ENCODE results near the gene ZNF709. TPM values are rescaled to one million over a fixed set of nuclear protein-coding genes. Genes with fewer than 3 reads are reported as not detected.

The ZNF709 gene
- total RNA-seq, 1 donor from 2014 or later: 14.6 TPM

DNA sequence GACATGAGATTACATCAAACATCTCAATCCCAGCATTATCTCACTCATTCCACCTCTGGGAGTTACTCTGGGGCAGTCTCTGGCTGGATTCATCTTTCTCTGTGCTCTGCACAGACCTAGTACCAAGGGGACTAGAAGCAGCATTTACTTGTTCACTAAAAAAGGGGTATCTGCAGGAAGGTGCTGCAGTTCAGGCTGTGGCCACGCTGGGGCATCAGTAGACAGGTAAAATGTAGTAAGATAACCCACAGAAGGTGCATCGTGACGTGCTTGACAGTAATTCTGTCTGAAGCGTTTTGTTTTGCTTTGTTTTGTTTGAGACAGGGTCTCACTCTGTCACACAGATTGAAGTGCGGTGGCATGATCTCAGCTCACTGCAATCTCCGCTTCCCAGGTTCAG, 37.4 kb upstream of the ZNF709 start:
- Histone ChIP-seq H3K27me3 (peaks cover 10% of the 10 kb centered on the region), H3K27ac (no peak overlapping the region), H3K4me3 (no peak overlapping the region), H2AFZ (replicated peaks) (no peak overlapping the region), H4K20me1 (ENCODE audit: low read depth) (no peaks in the 10 kb centered on the region), H3F3A (ENCODE audit: low read depth) (peaks cover 7% of the 10 kb centered on the region), H3K4me1 (no peaks in the 10 kb centered on the region), H3K9ac (no peak overlapping the region), H3K4me2 (no peak overlapping the region), H3K36me3 (peaks cover 28% of the 10 kb centered on the region), H3K9me3 (ENCODE audit: low read depth) (peaks cover 46% of the 10 kb centered on the region), H3K79me2 (ENCODE audit: low read depth) (no peaks in the 10 kb centered on the region)
- H3K27ac Mint-ChIP-seq: no peak overlapping the region
- H3K27me3 Mint-ChIP-seq (ENCODE audit: insufficient read depth, low read depth): peaks cover 16% of the 10 kb centered on the region
- H3K9me3 Mint-ChIP-seq: peaks cover 85% of the 10 kb centered on the region
- DNase-seq (ENCODE audit: low spot score): no peak
- H3K36me3 Mint-ChIP-seq: peaks cover 67% of the 10 kb centered on the region
- no peaks in the 10 kb centered on the region for H3K4me1 Mint-ChIP-seq
- TF ChIP-seq, protein P1, sequence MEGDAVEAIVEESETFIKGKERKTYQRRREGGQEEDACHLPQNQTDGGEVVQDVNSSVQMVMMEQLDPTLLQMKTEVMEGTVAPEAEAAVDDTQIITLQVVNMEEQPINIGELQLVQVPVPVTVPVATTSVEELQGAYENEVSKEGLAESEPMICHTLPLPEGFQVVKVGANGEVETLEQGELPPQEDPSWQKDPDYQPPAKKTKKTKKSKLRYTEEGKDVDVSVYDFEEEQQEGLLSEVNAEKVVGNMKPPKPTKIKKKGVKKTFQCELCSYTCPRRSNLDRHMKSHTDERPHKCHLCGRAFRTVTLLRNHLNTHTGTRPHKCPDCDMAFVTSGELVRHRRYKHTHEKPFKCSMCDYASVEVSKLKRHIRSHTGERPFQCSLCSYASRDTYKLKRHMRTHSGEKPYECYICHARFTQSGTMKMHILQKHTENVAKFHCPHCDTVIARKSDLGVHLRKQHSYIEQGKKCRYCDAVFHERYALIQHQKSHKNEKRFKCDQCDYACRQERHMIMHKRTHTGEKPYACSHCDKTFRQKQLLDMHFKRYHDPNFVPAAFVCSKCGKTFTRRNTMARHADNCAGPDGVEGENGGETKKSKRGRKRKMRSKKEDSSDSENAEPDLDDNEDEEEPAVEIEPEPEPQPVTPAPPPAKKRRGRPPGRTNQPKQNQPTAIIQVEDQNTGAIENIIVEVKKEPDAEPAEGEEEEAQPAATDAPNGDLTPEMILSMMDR (IDR thresholded peaks at IDR 0.05): peak; percentile 16
- TF ChIP-seq EZH2phosphoT487 (IDR thresholded peaks at IDR 0.05): no peak
- H3K4me3 Mint-ChIP-seq: no peak overlapping the region

DNA sequence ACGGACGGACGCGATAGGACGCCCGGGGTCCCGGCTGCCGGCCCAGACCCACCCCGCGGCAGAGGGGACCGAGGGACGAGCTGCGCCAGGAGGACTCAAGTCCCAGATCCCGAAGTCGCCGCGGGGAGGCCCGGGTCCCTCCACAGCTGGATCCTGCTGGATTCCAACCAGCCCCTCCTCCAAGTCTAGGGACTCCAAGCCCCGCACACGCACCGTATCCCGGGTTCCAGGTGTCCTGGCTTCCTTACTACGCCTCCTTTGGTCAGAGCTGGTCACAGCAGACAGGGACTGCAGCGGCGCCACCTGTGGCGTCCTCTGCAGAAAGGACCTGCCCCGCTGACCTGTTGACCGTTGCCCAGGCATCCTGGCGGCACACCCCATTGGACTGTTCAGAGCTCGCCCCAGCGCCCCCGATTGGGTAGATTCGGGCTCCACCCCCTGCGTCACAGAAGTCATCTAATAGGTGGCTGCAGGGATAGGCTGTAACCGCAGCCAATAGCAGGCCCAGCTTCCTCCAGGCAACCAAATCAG, 29.0 kb upstream of the ZNF709 start:
- H3K4me1 ChIP-seq: no peaks in the 10 kb centered on the region
- no peak overlapping the region for H3K4me3 Mint-ChIP-seq

DNA sequence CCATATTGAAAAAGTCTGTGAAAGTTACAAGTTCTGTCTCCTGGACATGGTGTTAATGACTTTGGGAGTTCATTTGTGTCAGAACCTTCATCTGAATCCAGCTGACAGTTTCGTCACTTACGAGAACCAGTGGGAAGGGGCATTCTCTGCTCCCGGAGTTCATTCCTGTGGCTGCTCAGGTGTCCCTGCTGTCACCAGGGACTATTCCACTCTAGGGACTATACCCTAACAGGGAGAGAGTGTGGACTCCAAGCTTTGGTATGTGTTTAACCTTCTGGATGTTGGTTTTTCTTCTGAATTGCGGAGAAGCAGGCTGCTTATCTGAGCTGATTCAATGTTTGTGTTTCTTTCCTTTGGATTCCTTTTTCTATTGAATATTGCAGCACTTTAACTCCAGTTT, 12.4 kb upstream of the ZNF709 start:
- H3K27me3 Mint-ChIP-seq (ENCODE audit: insufficient read depth, low read depth): peaks cover 10% of the 10 kb centered on the region
- Histone ChIP-seq H3K79me2 (ENCODE audit: low read depth) (no peaks in the 10 kb centered on the region), H4K20me1 (ENCODE audit: low read depth) (no peaks in the 10 kb centered on the region), H3K4me2 (no peak overlapping the region), H3K9me3 (ENCODE audit: low read depth) (no peaks in the 10 kb centered on the region), H3K36me3 (no peaks in the 10 kb centered on the region), H3K27ac (no peak overlapping the region), H3K9ac (no peak overlapping the region), H2AFZ (replicated peaks) (no peak overlapping the region), H3K4me3 (no peak overlapping the region), H3K27me3 (peaks cover 5% of the 10 kb centered on the region), H3K4me1 (no peaks in the 10 kb centered on the region), H3F3A (ENCODE audit: low read depth) (peaks cover 6% of the 10 kb centered on the region)
- H3K4me3 Mint-ChIP-seq: no peak overlapping the region
- no peak for DNase-seq (ENCODE audit: low spot score)
- H3K9me3 Mint-ChIP-seq: peaks cover 45% of the 10 kb centered on the region
- peaks cover 3% of the 10 kb centered on the region for H3K4me1 Mint-ChIP-seq
- H3K27ac Mint-ChIP-seq: no peak overlapping the region
- H3K36me3 Mint-ChIP-seq: peaks cover 14% of the 10 kb centered on the region
- TF ChIP-seq EZH2 (IDR thresholded peaks at IDR 0.05) (no peak), EZH2phosphoT487 (IDR thresholded peaks at IDR 0.05) (no peak)
- TF ChIP-seq, protein P1 (IDR thresholded peaks at IDR 0.05): no peak

More for the DNA sequence above, 29.0 kb upstream of the ZNF709 start:
- H3K4me2 ChIP-seq: no peak overlapping the region
- no peak overlapping the region for H3K4me3 ChIP-seq
- no peak for DNase-seq (ENCODE audit: low spot score)
- no peaks in the 10 kb centered on the region for H3K4me1 Mint-ChIP-seq
- no peaks in the 10 kb centered on the region for H3K9me3 ChIP-seq (ENCODE audit: low read depth)
- no peaks in the 10 kb centered on the region for H4K20me1 ChIP-seq (ENCODE audit: low read depth)
- no peak for TF ChIP-seq EZH2phosphoT487 (IDR thresholded peaks at IDR 0.05)
- no peak for TF ChIP-seq EZH2 (IDR thresholded peaks at IDR 0.05)
- TF ChIP-seq, protein P1 (IDR thresholded peaks at IDR 0.05): no peak
- no peak overlapping the region for H3K27ac ChIP-seq
- H3K27me3 Mint-ChIP-seq (ENCODE audit: insufficient read depth, low read depth): peaks cover 14% of the 10 kb centered on the region
- H3F3A ChIP-seq (ENCODE audit: low read depth): no peaks in the 10 kb centered on the region
- no peak overlapping the region for H3K27ac Mint-ChIP-seq
- no peak overlapping the region for H2AFZ ChIP-seq (replicated peaks)
- H3K36me3 ChIP-seq: no peaks in the 10 kb centered on the region
- H3K9me3 Mint-ChIP-seq: peaks cover 68% of the 10 kb centered on the region
- peaks cover 25% of the 10 kb centered on the region for H3K36me3 Mint-ChIP-seq
- H3K9ac ChIP-seq: no peak overlapping the region
- no peaks in the 10 kb centered on the region for H3K27me3 ChIP-seq
- no peaks in the 10 kb centered on the region for H3K79me2 ChIP-seq (ENCODE audit: low read depth)
